GM12865 (cell line): Measurements from ENCODE around the gene LDLRAD4.
A peak's percentile ranks its signal among the peaks of the same experiment; 100 is the strongest.

Experiments used
- DNase-seq: peaks from one replicate; pipeline ENCODE4 v3.0.0; 2010; ENCODE audit warnings: low read depth
- H3K4me3 ChIP-seq: 2 replicates; pipeline ENCODE4 v1.5.1; 2011; ENCODE audit warnings: mild to moderate bottlenecking, low read depth, low read length, control low read depth
- TF ChIP-seq, protein P1 (sequence below): IDR thresholded peaks from 2 replicates; pipeline ENCODE4 v1.5.1; 2011; ENCODE audit warnings: low read length, control low read depth, low read depth, inconsistent platforms; ENCODE audit not compliant: insufficient read depth; ENCODE audit errors: missing control alignments

Gene LDLRAD4

DNA sequence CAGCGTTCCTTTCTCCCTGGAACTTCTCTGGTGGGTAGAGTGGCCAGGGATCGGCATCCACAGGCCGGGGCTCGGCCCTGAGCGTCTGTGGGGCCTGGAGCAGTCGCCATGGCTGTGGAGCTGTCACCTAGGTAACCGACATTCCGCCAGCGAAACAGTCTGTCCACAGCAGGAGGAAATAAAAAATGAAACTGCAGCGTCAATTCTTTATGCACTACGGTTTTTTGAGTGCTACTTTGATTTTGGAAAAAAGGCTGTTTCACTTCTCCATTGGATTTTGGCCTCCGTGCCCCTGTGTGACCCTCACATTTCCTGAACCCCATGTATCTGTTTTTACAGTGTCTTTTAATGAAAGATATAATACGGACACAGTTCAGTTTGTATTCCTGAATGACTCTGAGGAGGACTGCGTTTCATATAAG, 163.4 kb downstream of the LDLRAD4 start:
- TF ChIP-seq, protein P1, sequence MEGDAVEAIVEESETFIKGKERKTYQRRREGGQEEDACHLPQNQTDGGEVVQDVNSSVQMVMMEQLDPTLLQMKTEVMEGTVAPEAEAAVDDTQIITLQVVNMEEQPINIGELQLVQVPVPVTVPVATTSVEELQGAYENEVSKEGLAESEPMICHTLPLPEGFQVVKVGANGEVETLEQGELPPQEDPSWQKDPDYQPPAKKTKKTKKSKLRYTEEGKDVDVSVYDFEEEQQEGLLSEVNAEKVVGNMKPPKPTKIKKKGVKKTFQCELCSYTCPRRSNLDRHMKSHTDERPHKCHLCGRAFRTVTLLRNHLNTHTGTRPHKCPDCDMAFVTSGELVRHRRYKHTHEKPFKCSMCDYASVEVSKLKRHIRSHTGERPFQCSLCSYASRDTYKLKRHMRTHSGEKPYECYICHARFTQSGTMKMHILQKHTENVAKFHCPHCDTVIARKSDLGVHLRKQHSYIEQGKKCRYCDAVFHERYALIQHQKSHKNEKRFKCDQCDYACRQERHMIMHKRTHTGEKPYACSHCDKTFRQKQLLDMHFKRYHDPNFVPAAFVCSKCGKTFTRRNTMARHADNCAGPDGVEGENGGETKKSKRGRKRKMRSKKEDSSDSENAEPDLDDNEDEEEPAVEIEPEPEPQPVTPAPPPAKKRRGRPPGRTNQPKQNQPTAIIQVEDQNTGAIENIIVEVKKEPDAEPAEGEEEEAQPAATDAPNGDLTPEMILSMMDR, result no peak
- DNase-seq, result peak; percentile 22
- peak overlapping the region; percentile 26 for H3K4me3 ChIP-seq

DNA sequence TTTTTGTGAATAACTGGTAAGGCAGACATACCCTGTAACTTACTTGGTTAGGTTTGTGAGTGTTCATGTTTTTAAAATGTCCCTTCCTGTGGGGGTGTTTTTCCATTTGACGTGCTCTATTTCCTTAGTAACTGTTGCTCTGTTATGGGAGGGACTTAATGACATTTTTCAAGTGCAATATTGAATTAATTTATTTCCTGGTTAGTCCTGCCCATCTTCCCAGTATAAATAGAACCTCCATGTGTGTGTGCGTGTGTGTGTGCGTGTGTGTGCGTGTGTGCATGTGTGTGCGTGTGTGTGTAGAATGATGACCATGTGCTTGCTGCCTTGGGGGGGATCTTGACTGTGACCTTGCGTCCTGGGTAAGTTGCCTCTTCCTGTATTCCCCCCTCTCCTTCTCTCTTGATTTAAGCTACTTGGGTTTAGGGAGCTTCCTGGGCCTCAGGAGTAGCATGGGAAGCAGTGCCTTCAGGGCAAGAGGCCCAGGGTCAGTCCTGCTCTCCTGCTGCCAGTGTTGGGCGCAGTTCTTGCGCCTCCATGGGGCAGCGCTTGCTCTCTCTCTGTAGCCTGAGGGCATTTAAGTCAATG, 163.9 kb downstream of the LDLRAD4 start:
- H3K4me3 ChIP-seq, result no peak overlapping the region
- no peak for DNase-seq
- TF ChIP-seq, protein P1, result no peak

DNA sequence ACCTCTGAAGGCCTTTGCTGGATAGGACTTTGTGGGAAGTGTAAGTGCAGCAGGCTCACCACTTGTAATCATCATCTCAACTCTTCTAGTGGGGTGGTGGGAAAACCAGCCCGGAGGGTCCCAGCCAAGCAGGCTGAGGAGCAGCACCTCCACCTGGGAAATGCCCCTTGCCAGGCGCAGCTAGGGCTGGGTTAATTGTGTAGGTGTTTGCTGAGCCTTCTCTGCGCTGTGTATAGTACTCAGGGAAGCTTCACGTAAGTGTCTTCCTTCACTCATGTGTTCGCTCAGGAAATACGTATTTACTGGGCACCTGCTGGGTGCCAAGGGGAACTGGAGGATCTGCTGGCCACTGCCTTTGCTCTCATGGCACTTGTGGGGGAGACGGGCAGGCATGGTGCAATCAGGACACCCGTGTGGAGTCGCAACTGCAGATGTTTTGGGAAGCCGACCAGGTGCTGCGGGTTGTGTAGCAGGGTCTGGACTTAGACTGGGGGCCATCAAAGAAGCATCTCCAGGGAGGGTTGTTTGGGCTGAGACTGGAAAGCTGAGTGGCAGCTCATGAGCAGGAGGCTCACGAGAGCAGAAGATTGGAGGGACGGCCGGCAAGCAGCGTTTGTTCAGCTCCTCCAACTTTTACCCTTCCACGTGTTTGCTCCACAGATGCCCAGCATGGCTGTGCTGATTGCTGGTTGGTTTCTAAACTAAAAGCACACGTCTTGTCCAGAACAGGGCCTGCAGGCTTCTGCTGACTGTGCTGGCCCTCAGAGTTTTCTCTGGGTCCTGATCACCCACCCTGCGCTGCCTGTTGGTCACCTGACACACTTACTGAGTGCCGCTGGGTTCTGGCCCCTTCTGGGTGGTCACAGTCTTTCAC, 164.6 kb downstream of the LDLRAD4 start:
- H3K4me3 ChIP-seq, result no peak overlapping the region
- DNase-seq, result no peak
- TF ChIP-seq, protein P1, result no peak

DNA sequence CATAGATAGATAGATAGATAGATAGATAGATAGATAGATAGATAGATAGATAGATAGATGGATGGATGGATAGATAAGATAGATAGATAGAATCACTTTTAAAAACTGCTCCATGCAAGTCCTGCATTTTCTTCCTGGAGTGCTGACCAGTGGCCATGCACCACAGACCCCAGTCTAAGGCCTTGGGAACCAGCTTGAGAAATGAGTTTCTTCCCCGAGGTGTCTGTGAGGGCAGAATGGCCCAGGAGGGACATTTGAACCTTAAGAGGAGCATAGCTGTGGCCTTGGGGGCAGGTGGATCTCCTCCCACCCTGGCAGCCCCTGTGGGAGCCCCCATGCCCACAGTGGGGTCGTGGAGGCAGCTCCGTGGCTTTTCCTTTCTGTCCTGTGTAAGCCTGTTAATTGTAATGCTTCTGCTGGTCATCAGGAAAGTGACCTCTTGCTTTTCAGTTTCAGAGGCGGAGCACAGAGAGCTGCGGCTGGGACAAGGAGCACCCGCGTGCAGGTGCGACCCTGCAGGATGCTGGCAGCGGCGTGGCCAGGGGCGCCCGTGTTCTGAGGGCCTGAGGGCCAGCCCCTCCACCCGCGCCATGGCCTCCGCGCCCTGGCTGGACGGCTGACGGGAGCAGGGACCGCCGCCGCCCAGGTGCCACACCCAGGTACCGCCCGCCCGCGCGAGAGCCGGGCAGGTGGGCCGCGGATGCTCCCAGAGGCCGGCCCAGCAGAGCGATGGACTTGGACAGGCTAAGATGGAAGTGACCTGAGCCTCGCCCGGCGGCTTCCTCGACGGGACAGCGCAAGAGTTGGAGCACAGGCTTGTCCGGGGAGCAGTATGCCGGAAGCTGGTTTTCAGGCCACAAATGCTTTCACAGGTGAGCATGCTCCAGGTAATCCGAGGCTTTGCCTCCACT, 168.6 kb downstream of the LDLRAD4 start:
- no peak overlapping the region for H3K4me3 ChIP-seq
- TF ChIP-seq, protein P1, result no peak

DNA sequence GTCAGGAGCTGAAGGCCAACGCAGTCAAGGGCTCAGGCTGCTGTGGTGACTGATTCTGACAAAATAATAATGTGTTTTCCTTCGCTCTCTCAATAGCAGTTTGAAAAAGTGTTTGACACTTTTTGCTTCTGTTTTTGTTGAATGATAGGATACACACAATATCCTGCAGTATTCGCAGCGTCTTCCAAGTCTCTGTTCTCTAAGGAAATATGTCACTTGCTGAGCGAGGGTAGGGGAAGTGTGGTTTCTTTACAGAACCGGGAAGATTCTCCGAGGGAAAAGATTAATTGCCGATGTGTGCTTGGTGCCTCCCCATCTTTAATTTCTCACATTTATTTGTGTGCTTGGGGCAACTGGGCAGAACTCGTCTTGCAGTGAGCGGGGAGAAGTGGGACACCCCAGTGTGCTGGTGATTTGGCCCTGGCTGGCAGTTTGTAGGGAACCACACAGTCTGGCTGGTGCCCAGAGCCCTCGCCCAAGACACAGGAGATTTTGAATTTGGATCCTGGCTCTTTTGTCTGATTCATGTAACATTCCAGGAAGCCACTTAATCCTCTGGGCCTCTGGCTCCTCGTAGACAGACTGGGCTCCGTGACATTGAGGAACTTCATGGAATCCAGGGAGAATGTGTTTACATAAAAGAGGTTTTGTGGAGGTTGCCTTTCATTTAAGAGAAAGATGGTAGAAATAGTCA, 169.4 kb downstream of the LDLRAD4 start:
- TF ChIP-seq, protein P1, result no peak
- no peak for DNase-seq

More for the DNA sequence above, 168.6 kb downstream of the LDLRAD4 start:
- DNase-seq, result no peak

More for the DNA sequence above, 169.4 kb downstream of the LDLRAD4 start:
- no peak overlapping the region for H3K4me3 ChIP-seq
